SU-DHL-6 (cell line): ENCODE data around the gene DAGLB.

Experiments used
- EZH2phosphoT487 ChIP-seq: fragments of 200-600 bp; sonication (generic), shearing (Covaris generic); conservative IDR thresholded peaks from 2 replicates; pipeline ENCODE4 v1.6.1; 2018; ENCODE audit warnings: mild to moderate bottlenecking, antibody characterized with exemption, low read length, moderate library complexity, mixed read lengths
- TF ChIP-seq, protein P1 (sequence below): fragments of 200-600 bp; sonication (generic); IDR thresholded peaks from one replicate; pipeline ENCODE4 v1.5.1; 2017; ENCODE audit warnings: antibody characterized with exemption, mild to moderate bottlenecking, low read length, moderate library complexity; ENCODE audit not compliant: insufficient read depth, poor library complexity, severe bottlenecking

DNA sequence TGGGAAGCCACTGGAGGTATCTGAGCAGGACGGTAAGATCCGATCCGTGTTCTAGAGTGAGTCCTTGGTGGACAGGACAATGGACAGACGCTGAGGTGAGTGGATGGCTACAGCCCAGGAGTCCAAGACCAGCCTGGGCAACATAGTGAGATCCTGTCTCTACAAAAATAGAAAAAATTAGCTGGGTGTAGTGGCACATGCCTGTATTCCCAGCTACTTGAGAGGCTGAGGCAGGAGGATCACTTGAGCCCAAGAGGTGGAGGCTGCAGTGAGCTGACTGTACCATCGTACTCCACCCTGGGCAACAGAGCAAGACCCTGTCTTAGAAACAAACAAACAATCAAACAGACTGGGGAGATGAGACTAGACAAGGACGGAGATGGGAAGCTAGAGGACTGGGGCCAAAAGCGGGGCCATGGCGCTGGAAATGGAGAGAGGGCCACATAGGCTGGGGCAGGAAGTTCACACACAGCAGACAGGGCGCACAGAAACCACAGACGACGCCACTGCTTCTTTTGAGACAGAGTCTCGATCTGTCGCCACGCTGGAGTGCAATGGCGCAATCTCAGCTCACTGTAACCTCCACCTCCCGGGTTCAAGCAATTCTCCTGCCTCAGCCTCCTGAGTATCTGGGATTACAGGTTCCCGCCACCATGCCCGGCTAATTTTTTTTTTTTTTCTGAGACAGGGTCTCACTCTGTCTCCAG, 24.7 kb downstream of the DAGLB start:
- TF ChIP-seq, protein P1, sequence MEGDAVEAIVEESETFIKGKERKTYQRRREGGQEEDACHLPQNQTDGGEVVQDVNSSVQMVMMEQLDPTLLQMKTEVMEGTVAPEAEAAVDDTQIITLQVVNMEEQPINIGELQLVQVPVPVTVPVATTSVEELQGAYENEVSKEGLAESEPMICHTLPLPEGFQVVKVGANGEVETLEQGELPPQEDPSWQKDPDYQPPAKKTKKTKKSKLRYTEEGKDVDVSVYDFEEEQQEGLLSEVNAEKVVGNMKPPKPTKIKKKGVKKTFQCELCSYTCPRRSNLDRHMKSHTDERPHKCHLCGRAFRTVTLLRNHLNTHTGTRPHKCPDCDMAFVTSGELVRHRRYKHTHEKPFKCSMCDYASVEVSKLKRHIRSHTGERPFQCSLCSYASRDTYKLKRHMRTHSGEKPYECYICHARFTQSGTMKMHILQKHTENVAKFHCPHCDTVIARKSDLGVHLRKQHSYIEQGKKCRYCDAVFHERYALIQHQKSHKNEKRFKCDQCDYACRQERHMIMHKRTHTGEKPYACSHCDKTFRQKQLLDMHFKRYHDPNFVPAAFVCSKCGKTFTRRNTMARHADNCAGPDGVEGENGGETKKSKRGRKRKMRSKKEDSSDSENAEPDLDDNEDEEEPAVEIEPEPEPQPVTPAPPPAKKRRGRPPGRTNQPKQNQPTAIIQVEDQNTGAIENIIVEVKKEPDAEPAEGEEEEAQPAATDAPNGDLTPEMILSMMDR = no peak
- TF ChIP-seq EZH2phosphoT487 = no peak
